Measurements from ENCODE around the gene B3GALT4.

Gene B3GALT4

DNA sequence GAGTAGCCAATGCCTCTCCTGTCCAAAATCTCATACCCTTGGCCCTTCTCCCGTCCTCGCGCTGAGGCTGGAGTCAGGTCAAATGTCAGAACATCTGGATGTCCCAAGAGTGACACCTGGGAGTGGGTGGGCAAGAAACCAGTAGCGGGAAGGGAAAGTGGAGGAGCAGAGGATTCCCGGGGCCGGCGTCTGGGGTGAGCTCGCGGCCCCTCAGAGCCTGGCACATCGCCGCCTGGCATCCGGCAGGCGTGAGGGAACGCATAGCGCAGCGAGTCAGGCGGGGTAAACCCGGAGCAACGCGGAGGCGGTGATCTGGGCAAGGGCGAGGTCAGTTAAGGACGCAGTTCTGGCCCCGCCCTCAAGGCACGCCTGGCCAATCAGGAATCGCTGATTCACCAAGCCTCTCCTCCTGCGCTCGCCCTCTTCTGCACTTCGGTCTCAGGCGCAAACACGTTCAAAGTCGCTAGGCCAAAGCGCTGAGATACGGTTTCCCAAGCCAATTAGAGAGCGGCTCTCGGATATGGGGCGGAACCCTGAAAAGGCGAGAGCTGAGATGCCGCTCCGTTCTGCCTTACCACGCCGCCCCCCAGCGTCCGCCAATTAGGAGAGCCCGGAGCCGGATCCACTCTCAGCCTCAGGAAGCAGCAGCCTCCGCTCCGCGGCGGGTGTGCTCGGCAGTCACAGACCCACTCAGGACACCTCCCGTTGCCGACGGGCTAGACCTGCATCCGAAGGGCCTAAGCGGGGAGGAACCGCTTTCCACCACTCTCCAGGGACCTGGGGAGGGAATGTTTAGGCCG lies 27.8 kb upstream of the B3GALT4 start:
- Histone ChIP-seq H3K4me2 (ENCODE audit: low read depth, low read length) (peak overlapping the region; percentile 100), H3K9me3 (replicated peaks; ENCODE audit: insufficient read depth, low read length) (no peaks in the 10 kb centered on the region), H3K36me3 (replicated peaks; ENCODE audit: insufficient read depth, low read length) (no peaks in the 10 kb centered on the region), H3F3A (ENCODE audit: insufficient read depth, low read length) (peaks cover 6% of the 10 kb centered on the region), H3K79me2 (ENCODE audit: low read length) (peaks cover 12% of the 10 kb centered on the region), H3K27me3 (replicated peaks; ENCODE audit: insufficient read depth, low read length) (no peaks in the 10 kb centered on the region), H3K27ac (ENCODE audit: low read length) (peak overlapping the region; percentile 77), H3K4me1 (ENCODE audit: low read length) (peaks cover 10% of the 10 kb centered on the region), H3K9ac (ENCODE audit: low read length) (peak overlapping the region; percentile 82), H3K9me2 (replicated peaks; ENCODE audit: insufficient read depth, low read length) (no peaks in the 10 kb centered on the region), H3K4me3 (ENCODE audit: low read length) (peak overlapping the region; percentile 75), H4K20me1 (ENCODE audit: insufficient read depth, low read length) (no peaks in the 10 kb centered on the region), H2AFZ (ENCODE audit: low read length) (peak overlapping the region; percentile 91)
- no peak for TF ChIP-seq EZH2 (optimal IDR thresholded peaks at IDR 0.05; ENCODE audit: low read depth, low read length)
- no peak for TF ChIP-seq EZH2phosphoT487 (IDR thresholded peaks at IDR 0.05; ENCODE audit: low read length)
- TF ChIP-seq, protein P1, sequence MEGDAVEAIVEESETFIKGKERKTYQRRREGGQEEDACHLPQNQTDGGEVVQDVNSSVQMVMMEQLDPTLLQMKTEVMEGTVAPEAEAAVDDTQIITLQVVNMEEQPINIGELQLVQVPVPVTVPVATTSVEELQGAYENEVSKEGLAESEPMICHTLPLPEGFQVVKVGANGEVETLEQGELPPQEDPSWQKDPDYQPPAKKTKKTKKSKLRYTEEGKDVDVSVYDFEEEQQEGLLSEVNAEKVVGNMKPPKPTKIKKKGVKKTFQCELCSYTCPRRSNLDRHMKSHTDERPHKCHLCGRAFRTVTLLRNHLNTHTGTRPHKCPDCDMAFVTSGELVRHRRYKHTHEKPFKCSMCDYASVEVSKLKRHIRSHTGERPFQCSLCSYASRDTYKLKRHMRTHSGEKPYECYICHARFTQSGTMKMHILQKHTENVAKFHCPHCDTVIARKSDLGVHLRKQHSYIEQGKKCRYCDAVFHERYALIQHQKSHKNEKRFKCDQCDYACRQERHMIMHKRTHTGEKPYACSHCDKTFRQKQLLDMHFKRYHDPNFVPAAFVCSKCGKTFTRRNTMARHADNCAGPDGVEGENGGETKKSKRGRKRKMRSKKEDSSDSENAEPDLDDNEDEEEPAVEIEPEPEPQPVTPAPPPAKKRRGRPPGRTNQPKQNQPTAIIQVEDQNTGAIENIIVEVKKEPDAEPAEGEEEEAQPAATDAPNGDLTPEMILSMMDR (IDR thresholded peaks at IDR 0.05; ENCODE audit: low read length) = no peak
- peak; percentile 99 for DNase-seq

DNA sequence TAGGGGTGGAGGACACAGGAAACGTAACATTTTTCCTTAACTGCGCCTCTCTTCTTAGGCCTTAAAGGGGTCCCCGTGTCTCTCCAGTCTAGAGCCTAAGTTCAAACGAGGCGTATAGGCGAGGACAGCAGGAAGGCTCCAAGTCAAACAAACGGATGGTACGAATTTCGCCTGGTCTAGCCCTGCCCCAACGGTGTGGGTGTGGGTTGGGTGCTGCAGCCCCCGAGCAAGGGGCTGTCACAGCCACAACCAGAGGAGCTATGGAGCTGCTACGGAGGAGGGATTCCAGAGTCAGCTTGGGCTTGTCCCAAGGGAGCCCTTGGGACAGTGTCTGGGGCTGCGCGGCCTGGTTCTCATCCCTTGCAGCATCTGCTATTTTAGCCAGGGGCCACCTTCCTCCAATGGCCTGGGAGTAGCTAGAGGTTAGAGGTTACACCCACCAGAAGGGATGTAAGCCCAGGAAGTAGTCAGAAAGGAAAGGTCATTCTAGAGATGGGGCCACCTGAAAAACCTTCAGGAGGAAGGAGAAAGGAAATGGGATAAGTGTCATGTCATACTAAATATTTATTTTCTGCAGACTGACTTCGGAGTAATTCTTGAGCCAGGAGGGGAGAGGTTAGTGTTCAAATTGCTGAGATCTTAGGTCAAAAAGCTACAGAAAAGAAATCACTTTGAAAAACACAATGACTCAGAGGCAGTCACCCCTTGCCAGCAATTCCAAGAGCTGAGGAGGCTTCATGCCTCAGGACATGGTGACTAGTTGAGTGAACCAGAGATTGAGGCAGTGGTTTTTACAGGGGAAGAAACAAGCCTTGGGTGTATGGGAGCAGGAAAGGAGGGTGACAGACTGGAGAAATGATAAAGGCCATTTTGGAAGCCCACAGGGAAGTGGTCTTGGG lies 26.9 kb upstream of the B3GALT4 start:
- peak overlapping the region; percentile 82 for H3K9ac ChIP-seq (ENCODE audit: low read length)
- TF ChIP-seq, protein P1 (IDR thresholded peaks at IDR 0.05; ENCODE audit: low read length) = no peak
- no peak for TF ChIP-seq EZH2 (optimal IDR thresholded peaks at IDR 0.05; ENCODE audit: low read depth, low read length)
- TF ChIP-seq EZH2phosphoT487 (IDR thresholded peaks at IDR 0.05; ENCODE audit: low read length) = no peak
- H3K9me3 ChIP-seq (replicated peaks; ENCODE audit: insufficient read depth, low read length) = no peaks in the 10 kb centered on the region
- peaks cover 10% of the 10 kb centered on the region for H3K4me1 ChIP-seq (ENCODE audit: low read length)
- peaks cover 6% of the 10 kb centered on the region for H3F3A ChIP-seq (ENCODE audit: insufficient read depth, low read length)
- H3K4me2 ChIP-seq (ENCODE audit: low read depth, low read length) = peak overlapping the region; percentile 94
- H3K4me3 ChIP-seq (ENCODE audit: low read length) = peak overlapping the region; percentile 75
- H3K27ac ChIP-seq (ENCODE audit: low read length) = peak overlapping the region; percentile 77
- DNase-seq = no peak
- H2AFZ ChIP-seq (ENCODE audit: low read length) = peak overlapping the region; percentile 62
- no peaks in the 10 kb centered on the region for H3K9me2 ChIP-seq (replicated peaks; ENCODE audit: insufficient read depth, low read length)
- no peaks in the 10 kb centered on the region for H4K20me1 ChIP-seq (ENCODE audit: insufficient read depth, low read length)
- H3K27me3 ChIP-seq (replicated peaks; ENCODE audit: insufficient read depth, low read length) = no peaks in the 10 kb centered on the region
- H3K36me3 ChIP-seq (replicated peaks; ENCODE audit: insufficient read depth, low read length) = no peaks in the 10 kb centered on the region
- peaks cover 12% of the 10 kb centered on the region for H3K79me2 ChIP-seq (ENCODE audit: low read length)

DNA sequence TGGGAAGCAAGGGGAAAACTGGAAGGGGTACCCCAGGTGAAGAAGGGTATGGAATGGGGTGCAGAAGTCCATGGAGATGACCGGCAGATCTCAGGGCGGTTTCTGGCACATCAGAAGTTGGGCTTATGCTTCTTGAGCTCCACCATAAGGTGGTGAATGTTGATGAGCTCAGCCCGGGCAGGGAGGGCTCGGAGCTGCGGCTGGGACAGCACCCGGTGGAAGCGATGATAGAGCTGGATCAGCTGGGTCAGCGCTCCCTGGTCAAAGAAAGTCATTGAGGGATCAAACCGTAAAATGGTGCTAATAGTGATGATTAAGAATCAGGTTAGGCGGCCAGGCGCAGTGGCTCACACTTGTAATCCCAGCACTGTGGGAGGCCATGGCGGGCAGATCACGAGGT lies 26.2 kb upstream of the B3GALT4 start:
- Histone ChIP-seq H3K4me3 (ENCODE audit: low read length) (no peak overlapping the region), H3K9ac (ENCODE audit: low read length) (no peak overlapping the region)

More for the DNA sequence above, 26.2 kb upstream of the B3GALT4 start:
- Histone ChIP-seq H3F3A (ENCODE audit: insufficient read depth, low read length) (peaks cover 6% of the 10 kb centered on the region), H3K79me2 (ENCODE audit: low read length) (peaks cover 12% of the 10 kb centered on the region), H3K4me2 (ENCODE audit: low read depth, low read length) (peak overlapping the region; percentile 94; the same call in 1 of the 2 replicates), H3K27me3 (replicated peaks; ENCODE audit: insufficient read depth, low read length) (no peaks in the 10 kb centered on the region), H3K36me3 (replicated peaks; ENCODE audit: insufficient read depth, low read length) (no peaks in the 10 kb centered on the region), H3K27ac (ENCODE audit: low read length) (no peak overlapping the region), H3K9me3 (replicated peaks; ENCODE audit: insufficient read depth, low read length) (no peaks in the 10 kb centered on the region), H2AFZ (ENCODE audit: low read length) (no peak overlapping the region), H3K9me2 (replicated peaks; ENCODE audit: insufficient read depth, low read length) (no peaks in the 10 kb centered on the region), H3K4me1 (ENCODE audit: low read length) (peaks cover 10% of the 10 kb centered on the region), H4K20me1 (ENCODE audit: insufficient read depth, low read length) (no peaks in the 10 kb centered on the region)
- DNase-seq = no peak
- TF ChIP-seq, protein P1 (IDR thresholded peaks at IDR 0.05; ENCODE audit: low read length) = no peak
- TF ChIP-seq EZH2 (optimal IDR thresholded peaks at IDR 0.05; ENCODE audit: low read depth, low read length) = no peak
- TF ChIP-seq EZH2phosphoT487 (IDR thresholded peaks at IDR 0.05; ENCODE audit: low read length) = no peak
